Loucy (cell line): Measurements from ENCODE around the gene ANP32A.

ENCODE experiments used
- H2AFZ ChIP-seq: fragments of 200-600 bp; sonication (generic); 2 replicates; pipeline ENCODE4 v1.6.0; 2016; ENCODE audit warnings: antibody characterized with exemption, mild to moderate bottlenecking, low read length, moderate library complexity
- H3F3A ChIP-seq: fragments of 200-600 bp; 2 replicates; pipeline ENCODE4 v1.6.0; 2016; ENCODE audit warnings: antibody characterized with exemption, low read depth, mild to moderate bottlenecking
- H3K27me3 ChIP-seq: fragments of 200-600 bp; sonication (generic); 2 replicates; pipeline ENCODE4 v1.6.1; 2014; ENCODE audit warnings: low read length, mild to moderate bottlenecking; ENCODE audit not compliant: insufficient read depth, poor library complexity, severe bottlenecking
- H3K36me3 ChIP-seq: fragments of 200-600 bp; sonication (generic); 2 replicates; pipeline ENCODE4 v1.6.1; 2016; ENCODE audit warnings: low read length; ENCODE audit not compliant: insufficient read depth
- H3K4me1 ChIP-seq: fragments of 200-600 bp; sonication (generic); 2 replicates; pipeline ENCODE4 v1.5.1; 2014; ENCODE audit warnings: low read length, mild to moderate bottlenecking; ENCODE audit not compliant: insufficient read depth, poor library complexity, severe bottlenecking
- H3K4me2 ChIP-seq: fragments of 200-600 bp; sonication (generic); 2 replicates; pipeline ENCODE4 v1.6.0; 2014; ENCODE audit warnings: antibody characterized with exemption, low read length, low read depth, mild to moderate bottlenecking; ENCODE audit not compliant: poor library complexity, severe bottlenecking
- H3K4me3 ChIP-seq: fragments of 200-600 bp; sonication (generic); 2 replicates; pipeline ENCODE4 v1.5.1; 2014; ENCODE audit warnings: low read length, mild to moderate bottlenecking, mixed read lengths; ENCODE audit not compliant: poor library complexity, severe bottlenecking
- H3K79me2 ChIP-seq: fragments of 200-600 bp; sonication (generic); 2 replicates; pipeline ENCODE4 v1.6.1; 2014; ENCODE audit warnings: low read length; ENCODE audit not compliant: insufficient read depth
- H3K9ac ChIP-seq: fragments of 200-600 bp; sonication (generic); 2 replicates; pipeline ENCODE4 v1.6.0; 2014; ENCODE audit warnings: mild to moderate bottlenecking, low read depth, low read length, moderate library complexity; ENCODE audit not compliant: poor library complexity, severe bottlenecking
- H3K9me2 ChIP-seq: fragments of 200-600 bp; sonication (generic); replicated peaks from 2 replicates; pipeline ENCODE4 v1.6.1; 2016; ENCODE audit warnings: low read depth, low read length, mixed read lengths
- H3K9me3 ChIP-seq: fragments of 200-600 bp; sonication (generic); 2 replicates; pipeline ENCODE4 v1.6.1; 2014; ENCODE audit warnings: mild to moderate bottlenecking, antibody characterized with exemption, low read length, low read depth; ENCODE audit not compliant: insufficient read depth
- H4K20me1 ChIP-seq: fragments of 200-600 bp; sonication (generic); 2 replicates; pipeline ENCODE4 v1.6.0; 2014; ENCODE audit warnings: antibody characterized with exemption, low read length, mild to moderate bottlenecking; ENCODE audit not compliant: insufficient read depth, poor library complexity, severe bottlenecking
- CTCF ChIP-seq: fragments of 200-600 bp; sonication (generic); conservative IDR thresholded peaks from 2 replicates; pipeline ENCODE4 v1.5.1; 2014; ENCODE audit warnings: mild to moderate bottlenecking, antibody characterized with exemption, low read length
- EZH2phosphoT487 ChIP-seq: fragments of 200-600 bp; IDR thresholded peaks from 2 replicates; pipeline ENCODE4 v1.6.1; 2018; ENCODE audit warnings: antibody characterized with exemption, mild to moderate bottlenecking, moderate library complexity, borderline replicate concordance

Gene ANP32A

DNA sequence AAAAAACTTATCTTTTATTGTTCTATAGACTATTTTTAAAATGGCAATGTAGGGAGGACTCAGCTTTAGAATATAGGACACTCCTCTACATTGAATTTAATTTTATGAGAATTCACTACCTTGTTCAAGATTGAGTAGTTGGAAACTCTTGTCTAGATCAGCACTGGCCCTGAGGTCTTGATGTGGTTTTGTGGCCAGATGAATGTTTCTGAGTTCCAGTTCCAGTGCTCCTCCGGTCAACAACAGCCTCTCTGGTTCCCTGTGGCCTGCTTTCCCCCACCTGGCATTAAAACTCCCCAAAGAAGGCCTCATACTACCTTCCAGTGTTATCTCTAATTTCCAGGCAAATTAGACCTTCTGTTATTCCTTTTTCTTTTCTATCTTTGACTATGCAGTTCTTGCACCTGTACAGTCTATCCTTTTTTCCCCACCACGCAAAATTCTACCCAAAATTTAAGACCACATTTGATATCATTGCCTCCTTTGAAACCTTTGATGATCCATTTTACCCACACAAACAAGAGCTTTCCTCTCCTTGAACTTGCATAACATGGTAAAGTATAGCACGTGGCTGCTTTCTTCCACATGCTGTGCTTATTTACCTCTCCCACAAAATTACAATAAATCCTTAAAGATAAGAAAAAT is 9.6 kb upstream of the ANP32A start:
- Histone ChIP-seq H3K79me2 (no peaks in the 10 kb centered on the region), H4K20me1 (no peaks in the 10 kb centered on the region), H3F3A (no peaks in the 10 kb centered on the region), H3K9me3 (peaks cover under 1% of the 10 kb centered on the region; the same call in 1 of the 2 replicates), H3K4me1 (peaks cover 13% of the 10 kb centered on the region), H3K9me2 (no peaks in the 10 kb centered on the region), H3K27me3 (no peaks in the 10 kb centered on the region), H2AFZ (no peak overlapping the region), H3K4me2 (no peak overlapping the region), H3K4me3 (no peak overlapping the region), H3K36me3 (no peaks in the 10 kb centered on the region), H3K9ac (no peak overlapping the region)
- TF ChIP-seq CTCF = no peak
- no peak for TF ChIP-seq EZH2phosphoT487

DNA sequence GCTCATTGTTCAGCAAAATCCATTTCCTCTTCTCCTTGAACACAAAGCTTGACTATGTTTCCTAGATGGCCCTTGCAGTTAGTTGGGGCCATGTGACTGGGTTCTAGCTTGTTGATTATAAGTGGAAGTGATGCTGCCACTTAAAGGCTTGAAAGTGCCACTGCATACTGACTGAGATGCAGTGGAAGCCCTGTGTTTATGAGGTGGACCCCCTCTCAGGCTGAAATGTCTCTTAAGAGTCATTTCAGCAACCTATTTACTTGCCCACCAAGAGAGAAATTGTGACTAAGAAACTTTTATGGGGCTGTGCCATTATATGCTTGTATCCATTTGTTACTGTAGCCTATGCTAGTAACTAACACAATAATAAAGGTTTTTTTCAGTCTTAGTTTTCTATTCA is 8.4 kb upstream of the ANP32A start:
- Histone ChIP-seq H2AFZ (no peak overlapping the region), H3K9me2 (no peaks in the 10 kb centered on the region), H3K79me2 (no peaks in the 10 kb centered on the region), H3K4me1 (peaks cover 13% of the 10 kb centered on the region), H3K9ac (no peak overlapping the region), H3K36me3 (no peaks in the 10 kb centered on the region), H3K4me3 (no peak overlapping the region), H3K4me2 (no peak overlapping the region), H4K20me1 (no peaks in the 10 kb centered on the region), H3K27me3 (no peaks in the 10 kb centered on the region), H3K9me3 (no peaks in the 10 kb centered on the region), H3F3A (no peaks in the 10 kb centered on the region)
- no peak for TF ChIP-seq EZH2phosphoT487
- TF ChIP-seq CTCF = peak; percentile 73

DNA sequence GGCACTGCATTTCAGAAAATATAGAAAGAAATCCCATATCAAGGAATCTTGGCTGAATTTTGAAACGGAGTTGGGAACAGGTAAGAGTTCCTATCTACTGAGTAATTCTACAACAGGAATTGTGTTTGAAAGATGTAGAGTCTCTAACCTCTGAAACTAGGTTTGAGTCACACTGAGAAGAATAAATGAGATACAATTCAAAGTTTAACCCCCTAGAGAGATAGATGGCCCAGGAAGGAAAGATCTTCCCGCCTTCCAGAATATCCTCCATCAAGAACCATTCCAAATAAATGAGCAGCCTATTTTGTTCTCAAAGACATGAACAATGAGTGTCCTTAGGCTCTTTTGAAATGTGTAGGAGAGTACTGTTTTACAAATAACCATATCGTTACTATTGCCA is 2.9 kb upstream of the ANP32A start:
- no peak for TF ChIP-seq EZH2phosphoT487
- TF ChIP-seq CTCF = no peak
- peaks cover 11% of the 10 kb centered on the region for H3K4me1 ChIP-seq
- no peaks in the 10 kb centered on the region for H3F3A ChIP-seq
- peaks cover 50% of the 10 kb centered on the region for H3K79me2 ChIP-seq
- H3K9me2 ChIP-seq = no peaks in the 10 kb centered on the region
- no peak overlapping the region for H2AFZ ChIP-seq
- H3K27me3 ChIP-seq = peaks cover 15% of the 10 kb centered on the region
- no peaks in the 10 kb centered on the region for H3K9me3 ChIP-seq
- no peak overlapping the region for H3K9ac ChIP-seq
- H4K20me1 ChIP-seq = peaks cover 14% of the 10 kb centered on the region
- H3K4me3 ChIP-seq = no peak overlapping the region
- peak overlapping the region; percentile 84 for H3K4me2 ChIP-seq
- no peaks in the 10 kb centered on the region for H3K36me3 ChIP-seq
